ENCODE results near the gene SHOX. TPM values are rescaled to one million over a fixed set of nuclear protein-coding genes. Genes with fewer than 3 reads are reported as not detected.
A peak's percentile ranks its signal among the peaks of the same experiment; 100 is the strongest.

The SHOX gene
- total RNA-seq, 1 donor from 2014 or later = not detected

DNA sequence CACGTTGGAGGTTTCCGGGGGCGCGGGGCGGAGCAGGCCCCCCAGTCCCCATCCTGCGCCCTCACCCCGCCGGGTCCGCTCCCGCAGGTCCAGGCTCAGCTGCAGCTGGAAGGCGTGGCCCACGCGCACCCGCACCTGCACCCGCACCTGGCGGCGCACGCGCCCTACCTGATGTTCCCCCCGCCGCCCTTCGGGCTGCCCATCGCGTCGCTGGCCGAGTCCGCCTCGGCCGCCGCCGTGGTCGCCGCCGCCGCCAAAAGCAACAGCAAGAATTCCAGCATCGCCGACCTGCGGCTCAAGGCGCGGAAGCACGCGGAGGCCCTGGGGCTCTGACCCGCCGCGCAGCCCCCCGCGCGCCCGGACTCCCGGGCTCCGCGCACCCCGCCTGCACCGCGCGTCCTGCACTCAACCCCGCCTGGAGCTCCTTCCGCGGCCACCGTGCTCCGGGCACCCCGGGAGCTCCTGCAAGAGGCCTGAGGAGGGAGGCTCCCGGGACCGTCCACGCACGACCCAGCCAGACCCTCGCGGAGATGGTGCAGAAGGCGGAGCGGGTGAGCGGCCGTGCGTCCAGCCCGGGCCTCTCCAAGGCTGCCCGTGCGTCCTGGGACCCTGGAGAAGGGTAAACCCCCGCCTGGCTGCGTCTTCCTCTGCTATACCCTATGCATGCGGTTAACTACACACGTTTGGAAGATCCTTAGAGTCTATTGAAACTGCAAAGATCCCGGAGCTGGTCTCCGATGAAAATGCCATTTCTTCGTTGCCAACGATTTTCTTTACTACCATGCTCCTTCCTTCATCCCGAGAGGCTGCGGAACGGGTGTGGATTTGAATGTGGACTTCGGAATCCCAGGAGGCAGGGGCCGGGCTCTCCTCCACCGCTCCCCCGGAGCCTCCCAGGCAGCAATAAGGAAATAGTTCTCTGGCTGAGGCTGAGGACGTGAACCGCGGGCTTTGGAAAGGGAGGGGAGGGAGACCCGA is 14.0 kb downstream of the SHOX start:
- H3K27me3 ChIP-seq = peaks cover 43% of the 10 kb centered on the region
- H3K9me3 ChIP-seq = no peaks in the 10 kb centered on the region
- no peaks in the 10 kb centered on the region for H3K4me1 ChIP-seq
- no peak overlapping the region for H3K4me3 ChIP-seq
- DNase-seq (no peak), ATAC-seq (no peak)
- no peaks in the 10 kb centered on the region for H3K36me3 ChIP-seq
- no peak overlapping the region for H3K27ac ChIP-seq
- TF ChIP-seq, protein P1, sequence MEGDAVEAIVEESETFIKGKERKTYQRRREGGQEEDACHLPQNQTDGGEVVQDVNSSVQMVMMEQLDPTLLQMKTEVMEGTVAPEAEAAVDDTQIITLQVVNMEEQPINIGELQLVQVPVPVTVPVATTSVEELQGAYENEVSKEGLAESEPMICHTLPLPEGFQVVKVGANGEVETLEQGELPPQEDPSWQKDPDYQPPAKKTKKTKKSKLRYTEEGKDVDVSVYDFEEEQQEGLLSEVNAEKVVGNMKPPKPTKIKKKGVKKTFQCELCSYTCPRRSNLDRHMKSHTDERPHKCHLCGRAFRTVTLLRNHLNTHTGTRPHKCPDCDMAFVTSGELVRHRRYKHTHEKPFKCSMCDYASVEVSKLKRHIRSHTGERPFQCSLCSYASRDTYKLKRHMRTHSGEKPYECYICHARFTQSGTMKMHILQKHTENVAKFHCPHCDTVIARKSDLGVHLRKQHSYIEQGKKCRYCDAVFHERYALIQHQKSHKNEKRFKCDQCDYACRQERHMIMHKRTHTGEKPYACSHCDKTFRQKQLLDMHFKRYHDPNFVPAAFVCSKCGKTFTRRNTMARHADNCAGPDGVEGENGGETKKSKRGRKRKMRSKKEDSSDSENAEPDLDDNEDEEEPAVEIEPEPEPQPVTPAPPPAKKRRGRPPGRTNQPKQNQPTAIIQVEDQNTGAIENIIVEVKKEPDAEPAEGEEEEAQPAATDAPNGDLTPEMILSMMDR (IDR thresholded peaks at IDR 0.05) = no peak
- intact Hi-C loops (cut with DNase I) = no loop called here

DNA sequence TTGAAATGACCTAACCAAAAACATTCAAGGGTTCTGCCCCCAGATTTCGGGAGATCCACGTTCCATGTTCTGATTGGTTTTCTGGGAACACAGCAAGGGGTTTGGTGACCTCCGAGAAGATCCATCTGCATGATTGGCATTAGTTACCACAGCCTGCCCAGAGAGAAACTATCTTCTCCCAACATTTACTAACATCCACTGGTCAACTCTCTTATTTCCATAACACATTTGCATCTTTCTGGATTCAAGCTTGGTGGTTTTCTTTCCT is 15.6 kb downstream of the SHOX start:
- H3K9me3 ChIP-seq = no peaks in the 10 kb centered on the region
- ATAC-seq (no peak), DNase-seq (no peak)
- TF ChIP-seq, protein P1 (IDR thresholded peaks at IDR 0.05) = no peak
- no peaks in the 10 kb centered on the region for H3K36me3 ChIP-seq
- H3K27ac ChIP-seq = no peak overlapping the region
- no peak overlapping the region for H3K4me3 ChIP-seq
- peaks cover 31% of the 10 kb centered on the region for H3K27me3 ChIP-seq
- intact Hi-C loops (cut with DNase I) = no loop called here
- no peaks in the 10 kb centered on the region for H3K4me1 ChIP-seq

DNA sequence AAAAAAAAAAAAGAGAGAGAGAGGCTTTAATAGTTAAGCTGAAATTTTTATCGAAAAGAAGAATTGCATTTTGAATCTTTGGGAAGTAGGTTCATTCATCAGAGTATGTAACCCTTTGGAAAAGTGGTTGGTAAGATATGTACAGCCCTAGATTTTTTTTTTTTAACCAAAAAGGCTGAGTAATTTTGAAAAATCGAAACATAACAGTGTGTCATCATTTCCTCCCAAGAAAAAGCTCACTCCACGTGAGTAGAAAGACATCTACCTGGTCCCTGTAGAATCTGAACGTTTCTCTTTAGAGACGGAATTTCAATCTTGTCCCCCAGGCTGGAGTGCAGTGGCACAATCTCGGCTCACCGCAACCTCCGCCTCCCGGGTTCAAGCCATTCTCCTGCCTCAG is 16.2 kb downstream of the SHOX start:
- intact Hi-C loops (cut with DNase I) = no loop called here
- Histone ChIP-seq H3K27me3 (peaks cover 25% of the 10 kb centered on the region), H3K9me3 (no peaks in the 10 kb centered on the region), H3K4me3 (no peak overlapping the region), H3K4me1 (no peaks in the 10 kb centered on the region), H3K27ac (no peak overlapping the region), H3K36me3 (no peaks in the 10 kb centered on the region)
- no peak for ATAC-seq
- no peak for DNase-seq
- TF ChIP-seq, protein P1 (IDR thresholded peaks at IDR 0.05) = no peak

DNA sequence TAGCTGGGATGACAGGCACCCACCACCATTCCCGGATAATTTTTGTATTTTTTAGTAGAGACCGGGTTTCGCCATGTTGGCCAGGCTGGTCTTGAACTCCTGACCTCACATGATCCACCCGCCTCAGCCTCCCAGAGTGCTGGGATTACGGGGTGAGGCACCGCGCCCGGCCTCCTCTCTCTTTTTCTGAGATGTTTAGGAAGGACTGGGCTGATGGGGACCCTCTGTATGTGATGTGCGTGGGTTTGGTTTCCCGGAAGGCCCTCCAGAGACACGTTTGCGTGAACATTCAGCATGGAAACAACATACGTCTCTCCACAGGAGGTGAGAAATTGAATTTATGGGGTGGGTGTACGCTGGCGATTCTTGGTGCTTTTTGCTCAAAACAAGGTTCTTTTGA is 18.6 kb downstream of the SHOX start:
- intact Hi-C loops (cut with DNase I) = no loop called here
- ATAC-seq (no peak), DNase-seq (no peak)
- Histone ChIP-seq H3K27ac (no peak overlapping the region), H3K4me3 (no peak overlapping the region), H3K9me3 (no peaks in the 10 kb centered on the region), H3K36me3 (no peaks in the 10 kb centered on the region), H3K27me3 (peaks cover 17% of the 10 kb centered on the region), H3K4me1 (no peaks in the 10 kb centered on the region)
- TF ChIP-seq, protein P1 (IDR thresholded peaks at IDR 0.05) = no peak

DNA sequence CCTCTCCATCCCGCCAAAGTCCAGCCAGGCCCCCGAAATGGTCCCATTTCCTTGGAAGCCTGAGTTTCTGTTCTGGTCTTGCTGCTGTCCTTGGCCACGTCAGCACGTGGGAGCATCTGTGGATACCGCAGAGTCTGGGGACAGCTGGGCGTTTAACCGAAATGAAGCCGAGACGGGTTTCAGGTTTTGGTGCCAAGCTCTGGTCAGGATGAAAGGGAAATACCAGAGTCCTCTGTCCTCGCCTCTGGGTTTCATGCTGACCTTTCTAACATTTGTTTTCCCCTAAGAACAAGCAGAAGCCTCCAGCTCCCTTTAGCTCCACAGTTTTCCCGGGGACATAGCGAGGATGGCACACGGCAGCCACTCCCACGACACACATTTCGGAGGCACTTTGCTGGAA is 19.7 kb downstream of the SHOX start:
- DNase-seq = peak; percentile 20
- no peaks in the 10 kb centered on the region for H3K36me3 ChIP-seq
- H3K9me3 ChIP-seq = no peaks in the 10 kb centered on the region
- H3K27me3 ChIP-seq = peaks cover 7% of the 10 kb centered on the region
- no peaks in the 10 kb centered on the region for H3K4me1 ChIP-seq
- ATAC-seq = no peak
- H3K27ac ChIP-seq = no peak overlapping the region
- intact Hi-C loops (cut with DNase I) = no loop called here
- TF ChIP-seq, protein P1 (IDR thresholded peaks at IDR 0.05) = no peak
- H3K4me3 ChIP-seq = no peak overlapping the region
